Left ventricle myocardium inferior (tissue), 1 donor: ENCODE data around the gene ARPP19. TPM values are rescaled to one million over a fixed set of nuclear protein-coding genes. Genes with fewer than 3 reads are reported as not detected.

ENCODE experiments used
- DNase-seq: peaks from one replicate; pipeline ENCODE4 v3.0.0-alpha.2; 2020
- H3K27ac ChIP-seq: fragments of 200-600 bp; replicated peaks from 2 replicates; pipeline ENCODE4 v1.8.0; 2021
- H3K27me3 ChIP-seq: fragments of 200-600 bp; 2 replicates; pipeline ENCODE4 v1.8.0; 2021; ENCODE audit warnings: low read depth
- H3K36me3 ChIP-seq: fragments of 200-600 bp; 2 replicates; pipeline ENCODE4 v1.8.0; 2021
- H3K4me1 ChIP-seq: fragments of 200-600 bp; 2 replicates; pipeline ENCODE4 v1.8.0; 2021
- H3K4me3 ChIP-seq: fragments of 200-600 bp; 2 replicates; pipeline ENCODE4 v1.8.0; 2021; ENCODE audit warnings: mild to moderate bottlenecking, moderate library complexity
- H3K9me3 ChIP-seq: fragments of 200-600 bp; replicated peaks from 2 replicates; pipeline ENCODE4 v1.8.0; 2021
- CTCF ChIP-seq: fragments of 200-600 bp; IDR thresholded peaks from 2 replicates; pipeline ENCODE4 v1.8.0; 2021; ENCODE audit warnings: antibody characterized with exemption, mild to moderate bottlenecking, borderline replicate concordance
- intact Hi-C: fragments of 100-400 bp; cut with micrococcal nuclease; formaldehyde crosslinking; loops from one replicate; pipeline ENCODE4 v1.11.0; 2022
- long read RNA-seq: library from polyadenylated mRNA; unstranded; transcript quantifications from one replicate; pipeline ENCODE4 v2.0.0, GENCODE V29; 2021
- total RNA-seq: library from RNA; stranded (reverse); fragmentation: NEBNext Ultra II Directional; extraction: Animal tissue kit (Norgen Biotek cat#: 25700); gene quantifications from one replicate; pipeline ENCODE4 v1.2.1, GENCODE V29; 2021
- donor health status: DM: no; HTN: yes; CAD: no; lungs with severe emphysema.

Gene ARPP19
- 162 TPM for total RNA-seq
- long read RNA-seq, full-length matches to known transcripts, result 170 of 175 reads
- long read RNA-seq, partial matches to known transcripts, result 1 of 175 reads
- long read RNA-seq, other reads (novel, unspliced or antisense), result 4 of 175 reads

GRCh38 chr15:52568601-52569585, at the start of gene ARPP19:
Gene ARPP19 (minus strand): TSS chr15:52569030. CDS start chr15:52568892, 138 bp downstream.
- H3K4me1 ChIP-seq, result peaks cover 49% of the 10 kb centered on the region
- no peaks in the 10 kb centered on the region for H3K36me3 ChIP-seq
- TF ChIP-seq CTCF, result peak; percentile 31
- H3K27ac ChIP-seq, result peak within 1 kb of the TSS; percentile 95
- intact Hi-C loops, result no loop called here
- H3K4me3 ChIP-seq, result peak within 1 kb of the TSS; percentile 90
- peak; percentile 88 for DNase-seq
- H3K27me3 ChIP-seq, result no peaks in the 10 kb centered on the region
- H3K9me3 ChIP-seq, result no peaks in the 10 kb centered on the region

GRCh38 chr15:52617026-52617425, 48.2 kb upstream of the ARPP19 start:
- no peaks in the 10 kb centered on the region for H3K9me3 ChIP-seq
- no peak overlapping the region for H3K27ac ChIP-seq
- peaks cover 55% of the 10 kb centered on the region for H3K36me3 ChIP-seq
- H3K4me3 ChIP-seq, result no peak overlapping the region
- no peak for DNase-seq
- TF ChIP-seq CTCF, result no peak
- intact Hi-C loops, result no loop called here
- H3K4me1 ChIP-seq, result peaks cover 9% of the 10 kb centered on the region
- H3K27me3 ChIP-seq, result no peaks in the 10 kb centered on the region

- Histone ChIP-seq H3K27ac (no peak overlapping the region), H3K27me3 (no peaks in the 10 kb centered on the region), H3K36me3 (peaks cover 57% of the 10 kb centered on the region), H3K4me3 (no peak overlapping the region), H3K9me3 (no peaks in the 10 kb centered on the region), H3K4me1 (peaks cover 9% of the 10 kb centered on the region)
- intact Hi-C loops, result no loop called here
- no peak for DNase-seq
- no peak for TF ChIP-seq CTCF
These were observed 46.5 kb upstream of the ARPP19 start for GRCh38 chr15:52615302-52615701.

GRCh38 chr15:52609593-52609992, 40.8 kb upstream of the ARPP19 start:
- peaks cover 81% of the 10 kb centered on the region for H3K36me3 ChIP-seq
- intact Hi-C loops, result no loop called here

GRCh38 chr15:52584414-52584813, 15.6 kb upstream of the ARPP19 start:
- TF ChIP-seq CTCF, result no peak
- Histone ChIP-seq H3K27ac (no peak overlapping the region), H3K4me1 (no peaks in the 10 kb centered on the region), H3K4me3 (no peak overlapping the region), H3K36me3 (peaks cover 80% of the 10 kb centered on the region), H3K9me3 (no peaks in the 10 kb centered on the region), H3K27me3 (no peaks in the 10 kb centered on the region)
- no peak for DNase-seq
- intact Hi-C loops, result no loop called here

More at GRCh38 chr15:52609593-52609992, 40.8 kb upstream of the ARPP19 start:
- no peak overlapping the region for H3K4me3 ChIP-seq
- H3K27me3 ChIP-seq, result no peaks in the 10 kb centered on the region
- no peak for DNase-seq
- H3K9me3 ChIP-seq, result no peaks in the 10 kb centered on the region
- H3K4me1 ChIP-seq, result no peaks in the 10 kb centered on the region
- TF ChIP-seq CTCF, result no peak
- H3K27ac ChIP-seq, result no peak overlapping the region
